Psoas muscle (tissue), 8 donors: ENCODE results near the gene EPC1. TPM values are rescaled to one million over a fixed set of nuclear protein-coding genes. Genes with fewer than 3 reads are reported as not detected.

Source experiments
- ATAC-seq, 4 donors: fragments of 200-7000 bp; cut with Tn5 transposase; one replicate each; pipeline ENCODE4 v1.9.1; 2020; ENCODE audit warnings: moderate library complexity in 3 of 4, mild to moderate bottlenecking in 2 of 4
- DNase-seq, 2 donors: peaks; one replicate each; pipeline ENCODE4 v3.0.0-alpha.2; 2020
- H3K27ac ChIP-seq: fragments of 200-600 bp; one replicate; pipeline ENCODE4 v1.8.0; 2022
- H3K27me3 ChIP-seq, 3 donors: fragments of 200-600 bp in 1 of 3; one replicate each; pipeline versions ENCODE4 v1.6.1 to v1.8.0; 2013 to 2022; ENCODE audit warnings: low read length in 2 of 3, mild to moderate bottlenecking in 2 of 3, moderate library complexity in 1 of 3; ENCODE audit not compliant: insufficient read depth in 3 of 3
- H3K36me3 ChIP-seq, 2 donors: fragments of 200-600 bp in 1 of 2; one replicate each; pipeline versions ENCODE4 v1.6.1 to v1.8.0; 2013 to 2022; ENCODE audit warnings: low read depth in 1 of 2, mild to moderate bottlenecking in 1 of 2, moderate library complexity in 1 of 2; ENCODE audit not compliant: insufficient read depth in 1 of 2
- H3K4me1 ChIP-seq: fragments of 200-600 bp; one replicate; pipeline ENCODE4 v1.8.0; 2022
- H3K4me3 ChIP-seq: fragments of 200-600 bp; one replicate; pipeline ENCODE4 v1.8.0; 2022; ENCODE audit warnings: mild to moderate bottlenecking
- H3K9me3 ChIP-seq: fragments of 200-600 bp; one replicate; pipeline ENCODE4 v1.8.0; 2022
- WGBS, 3 donors: extraction: QIAGEN DNeasy Blood & Tissue Kit; methylation state at CpG; one replicate each; pipeline versions ENCODE4 v1.1.6 to v1.1.7; 2013; 5-methylcytosine and 5-hydroxymethylcytosine counted together
- intact Hi-C, 2 donors: fragments of 100-400 bp; cut with DNase I; formaldehyde crosslinking; loops; one replicate each; pipeline versions ENCODE4 v1.11.0 to v1.14.2; 2022
- polyA plus RNA-seq, 3 donors: library from polyadenylated mRNA; stranded (reverse); fragments of 200-250 nt; gene quantifications; one replicate each; pipeline ENCODE4 v1.2.3, GENCODE V29; 2013
- total RNA-seq, 4 donors: library from RNA; stranded (reverse); fragmentation: NEBNext Ultra II Directional in 2 of 4; extraction: Animal tissue kit (Norgen Biotek cat#: 25700) in 2 of 4; gene quantifications; one replicate each; pipeline versions ENCODE4 v1.2.1 to v1.2.4, GENCODE V29; 2021 to 2023
- TF ChIP-seq, protein P1 (sequence below): fragments of 200-600 bp; IDR thresholded peaks from one replicate; pipeline ENCODE4 v1.8.0; 2022; ENCODE audit warnings: antibody characterized with exemption
- donor health status: healthy with polysubstance abuse.
- donor health status: DM: no; HTN: no; CAD: no; lungs with moderate emphysema.
- donor health status: Bipolar disorder and iron deficiency.
- donor health status: healthy.
- donor health status: DM: yes; HTN: yes; CAD: no.
- donor health status: DM: no; HTN: no; CAD: no.
- donor health status: DM: no; HTN: no; CAD: no.
- donor health status: DM: yes; HTN: yes; CAD: no.

EPC1 gene
- total and polyA plus RNA-seq, 7 donors: 19.5 to 37.1 (median 23.4) TPM

DNA sequence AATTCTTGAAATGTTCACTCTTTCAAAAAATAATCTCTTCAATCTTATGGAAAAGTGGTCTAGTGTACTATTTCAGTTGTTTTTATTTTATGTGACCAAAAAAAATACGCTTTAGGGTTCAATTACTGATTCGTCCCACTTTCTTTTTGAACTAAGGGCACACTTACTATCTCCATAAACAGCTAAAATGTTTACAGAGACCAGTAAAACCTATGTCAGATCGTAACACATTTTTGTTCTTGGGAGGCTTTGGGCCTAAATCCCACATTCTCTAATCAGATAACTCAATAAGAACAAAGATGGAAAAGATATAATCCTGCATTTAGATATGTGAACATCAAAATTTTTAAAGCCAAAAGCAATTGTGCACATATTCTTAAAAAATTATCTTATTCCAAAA lies 29.8 kb upstream of the EPC1 start:
- Histone ChIP-seq H3K27ac (peak overlapping the region; percentile 80), H3K27me3 (no peaks in the 10 kb centered on the region), H3K4me3 (peak overlapping the region; percentile 69), H3K9me3 (no peaks in the 10 kb centered on the region), H3K36me3 (no peaks in the 10 kb centered on the region), H3K4me1 (peaks cover 43% of the 10 kb centered on the region)
- WGBS, 3 donors: 3 to 8% (median 6%) methylated on average over 3 of the region's 3 CpGs
- TF ChIP-seq, protein P1, sequence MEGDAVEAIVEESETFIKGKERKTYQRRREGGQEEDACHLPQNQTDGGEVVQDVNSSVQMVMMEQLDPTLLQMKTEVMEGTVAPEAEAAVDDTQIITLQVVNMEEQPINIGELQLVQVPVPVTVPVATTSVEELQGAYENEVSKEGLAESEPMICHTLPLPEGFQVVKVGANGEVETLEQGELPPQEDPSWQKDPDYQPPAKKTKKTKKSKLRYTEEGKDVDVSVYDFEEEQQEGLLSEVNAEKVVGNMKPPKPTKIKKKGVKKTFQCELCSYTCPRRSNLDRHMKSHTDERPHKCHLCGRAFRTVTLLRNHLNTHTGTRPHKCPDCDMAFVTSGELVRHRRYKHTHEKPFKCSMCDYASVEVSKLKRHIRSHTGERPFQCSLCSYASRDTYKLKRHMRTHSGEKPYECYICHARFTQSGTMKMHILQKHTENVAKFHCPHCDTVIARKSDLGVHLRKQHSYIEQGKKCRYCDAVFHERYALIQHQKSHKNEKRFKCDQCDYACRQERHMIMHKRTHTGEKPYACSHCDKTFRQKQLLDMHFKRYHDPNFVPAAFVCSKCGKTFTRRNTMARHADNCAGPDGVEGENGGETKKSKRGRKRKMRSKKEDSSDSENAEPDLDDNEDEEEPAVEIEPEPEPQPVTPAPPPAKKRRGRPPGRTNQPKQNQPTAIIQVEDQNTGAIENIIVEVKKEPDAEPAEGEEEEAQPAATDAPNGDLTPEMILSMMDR: no peak
- DNase-seq: no peak
- ATAC-seq: no peak
- intact Hi-C loops: no loop called here

- H3K27me3 ChIP-seq: no peaks in the 10 kb centered on the region
- H3K36me3 ChIP-seq: no peaks in the 10 kb centered on the region
- no peaks in the 10 kb centered on the region for H3K9me3 ChIP-seq
- WGBS, 3 donors: 48 to 63% (median 53%) methylated on average over 1 of the region's 1 CpG
- ATAC-seq: no peak
- peak overlapping the region; percentile 80 for H3K27ac ChIP-seq
- peak overlapping the region; percentile 69 for H3K4me3 ChIP-seq
- H3K4me1 ChIP-seq: peaks cover 48% of the 10 kb centered on the region
- intact Hi-C loops: no loop called here
- DNase-seq: no peak
- TF ChIP-seq, protein P1: no peak
Measured at GRCh38 chr10:32376097-32376496, 29.1 kb upstream of the EPC1 start.

DNA sequence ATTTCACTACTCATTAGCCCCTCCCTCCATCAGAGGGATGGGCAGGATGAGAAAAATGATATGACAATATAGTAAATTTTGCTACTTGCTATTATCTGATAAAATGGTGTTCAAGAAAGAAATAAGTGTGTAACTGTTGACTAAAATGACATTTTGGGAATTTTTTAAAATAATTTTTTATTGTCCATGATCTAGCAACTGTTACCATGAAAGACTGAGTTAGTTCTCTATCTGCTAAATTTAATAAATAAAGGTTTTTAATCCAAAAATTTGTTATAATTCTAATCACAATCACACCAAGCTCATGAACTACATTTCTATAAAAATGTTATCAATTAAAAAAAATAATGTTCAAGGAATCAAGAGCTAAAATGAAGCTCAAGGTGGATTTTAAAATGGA lies 28.7 kb upstream of the EPC1 start:
- Histone ChIP-seq H3K9me3 (no peaks in the 10 kb centered on the region), H3K27me3 (no peaks in the 10 kb centered on the region), H3K4me3 (peak overlapping the region; percentile 69), H3K4me1 (peaks cover 44% of the 10 kb centered on the region), H3K27ac (peak overlapping the region; percentile 80), H3K36me3 (no peaks in the 10 kb centered on the region)
- no peak for ATAC-seq
- no peak for DNase-seq
- intact Hi-C loops: no loop called here
- TF ChIP-seq, protein P1: no peak

DNA sequence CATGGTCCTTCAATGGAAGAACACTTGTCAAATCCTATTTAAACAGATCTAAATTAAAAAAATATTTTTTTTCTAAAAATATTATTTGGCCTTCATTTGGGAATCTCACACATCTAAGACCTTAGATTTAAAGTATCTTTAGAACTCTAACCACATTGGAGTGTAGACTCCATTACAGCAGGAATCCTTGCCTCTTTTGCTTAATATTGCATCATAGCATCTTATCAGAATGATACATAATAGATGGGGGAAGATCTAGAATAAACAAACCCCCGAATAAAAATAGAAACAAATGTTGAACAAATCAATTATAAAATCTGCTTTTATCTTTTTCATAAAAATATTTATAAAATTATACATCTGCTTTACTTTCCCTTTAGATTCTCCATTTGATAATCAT lies 27.6 kb upstream of the EPC1 start:
- intact Hi-C loops: no loop called here
- H3K27me3 ChIP-seq: no peaks in the 10 kb centered on the region
- no peak for DNase-seq
- TF ChIP-seq, protein P1: no peak
- H3K4me3 ChIP-seq: no peak overlapping the region
- no peaks in the 10 kb centered on the region for H3K36me3 ChIP-seq
- no peak for ATAC-seq
- H3K9me3 ChIP-seq: no peaks in the 10 kb centered on the region
- 47 to 79% (median 51%) methylated on average over 1 of the region's 1 CpG for WGBS, 3 donors
- peak overlapping the region; percentile 80 for H3K27ac ChIP-seq
- H3K4me1 ChIP-seq: peaks cover 35% of the 10 kb centered on the region

DNA sequence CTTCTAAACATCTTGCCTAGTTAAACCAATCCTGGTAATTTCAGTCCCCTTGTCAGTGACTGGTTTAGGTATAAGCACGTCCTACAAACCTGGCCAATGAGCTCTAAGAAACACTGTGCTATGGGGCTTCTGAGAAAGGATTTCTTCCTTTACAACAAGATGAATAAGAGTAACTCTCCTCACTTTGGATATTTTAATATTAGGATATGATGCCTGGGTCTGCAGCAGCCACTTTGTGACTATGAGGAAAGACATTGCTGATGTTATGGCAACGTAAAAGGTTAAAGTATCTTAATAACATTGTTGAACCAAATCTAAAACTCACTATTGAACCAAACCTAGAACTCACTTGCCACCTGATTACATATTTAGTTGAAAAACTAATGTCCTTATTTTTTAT lies 26.5 kb upstream of the EPC1 start:
- no peak for ATAC-seq
- Histone ChIP-seq H3K36me3 (no peaks in the 10 kb centered on the region), H3K9me3 (no peaks in the 10 kb centered on the region), H3K27ac (no peak overlapping the region), H3K4me1 (peaks cover 33% of the 10 kb centered on the region), H3K4me3 (no peak overlapping the region), H3K27me3 (no peaks in the 10 kb centered on the region)
- intact Hi-C loops: no loop called here
- DNase-seq: no peak
- 95 to 97% (median 95%) methylated on average over 2 of the region's 2 CpGs for WGBS, 3 donors
- TF ChIP-seq, protein P1: no peak
